ENCODE data around the gene SCAP. TPM values are rescaled to one million over a fixed set of nuclear protein-coding genes. Genes with fewer than 3 reads are reported as not detected.

Gene SCAP
- total and polyA plus RNA-seq, 2 of the 4 experiments (the other 2 are of a cell fraction), result 25.3 to 34.6 TPM

- Histone ChIP-seq H3K9me1 (ENCODE audit: insufficient read depth, low read length) (no peaks in the 10 kb centered on the region), H2AK5ac (ENCODE audit: low read depth, low read length) (no peak overlapping the region), H2BK5ac (ENCODE audit: low read depth, low read length, poor library complexity, severe bottlenecking) (no peak overlapping the region), H3K9ac (ENCODE audit: low read depth, low read length) (no peak overlapping the region), H2AK9ac (replicated peaks; ENCODE audit: low read depth, low read length, poor library complexity) (no peak overlapping the region), H2BK20ac (ENCODE audit: low read depth, low read length) (no peak overlapping the region), H2BK120ac (ENCODE audit: low read depth, low read length) (no peak overlapping the region), H3K23ac (ENCODE audit: low read depth, low read length) (no peak overlapping the region), H3K4me3 (ENCODE audit: insufficient read depth, low read depth, low read length) (no peak overlapping the region), H3K36me3 (ENCODE audit: control insufficient read depth, insufficient read depth, low read length) (no peaks in the 10 kb centered on the region), H4K91ac (ENCODE audit: insufficient read depth, low read depth, low read length) (no peak overlapping the region), H3K18ac (ENCODE audit: low read depth, low read length) (no peak overlapping the region), H4K20me1 (ENCODE audit: insufficient read depth, low read length) (no peaks in the 10 kb centered on the region), H3K27me3 (ENCODE audit: control insufficient read depth, insufficient read depth, low read length) (no peaks in the 10 kb centered on the region), H3K14ac (replicated peaks; ENCODE audit: low read depth, low read length) (no peak overlapping the region), H3K56ac (ENCODE audit: extremely low read depth, insufficient read depth, low read length) (no peak overlapping the region), H4K8ac (ENCODE audit: low read depth in 2 of 2, low read length in 2 of 2) (no peak overlapping the region), H2BK15ac (ENCODE audit: low read depth, low read length) (no peak overlapping the region), H3K4me2 (ENCODE audit: low read depth, low read length) (no peak overlapping the region), H3K9me3 (ENCODE audit: control insufficient read depth, insufficient read depth, low read length) (no peaks in the 10 kb centered on the region), H3K27ac (ENCODE audit: insufficient read depth, low read length) (no peak overlapping the region), H3K79me1 (ENCODE audit: low read depth in 1 of 2, low read length in 2 of 2) (no peaks in the 10 kb centered on the region), H3K4me1 (ENCODE audit: control insufficient read depth, insufficient read depth, low read length) (no peaks in the 10 kb centered on the region), H3K4ac (ENCODE audit: low read depth, low read length) (no peak overlapping the region), H2AFZ (replicated peaks; ENCODE audit: low read length, poor library complexity) (no peak overlapping the region), H4K5ac (ENCODE audit: low read depth, low read length) (no peak overlapping the region)
- CTCF ChIA-PET, result no interaction called here
- in situ Hi-C loops (cut with MboI; ENCODE audit: low sequenced_read_pairs) (no loop called here), intact Hi-C loops (cut with micrococcal nuclease) (no loop called here), dilution Hi-C loops (cut with HindIII; ENCODE audit: low sequenced_read_pairs, unreplicated experiment) (no loop called here)
- DNase-seq, result no peak
- POLR2A ChIA-PET (ENCODE audit: unreplicated experiment), result interaction anchor here (0.6 kb wide), 1 partner anchor 320 kb away, joined by 4 read pairs; no protein-coding TSS in a partner anchor
- TF ChIP-seq POLR2A (IDR thresholded peaks at IDR 0.05; ENCODE audit: low read depth, low read length), result no peak
- no peak for TF ChIP-seq NFE2L2 (IDR thresholded peaks at IDR 0.05; ENCODE audit: low read depth, low read length)
- TF ChIP-seq CEBPB (IDR thresholded peaks at IDR 0.05; ENCODE audit: low read depth, low read length), result no peak
- no peak for TF ChIP-seq MAFK (IDR thresholded peaks at IDR 0.05; ENCODE audit: low read depth, low read length)
- TF ChIP-seq BHLHE40 (IDR thresholded peaks at IDR 0.05; ENCODE audit: low read depth, low read length), result no peak
- TF ChIP-seq RAD21 (IDR thresholded peaks at IDR 0.05; ENCODE audit: low read length), result no peak
- TF ChIP-seq MXI1 (IDR thresholded peaks at IDR 0.05; ENCODE audit: borderline replicate concordance, low read depth, low read length), result no peak
- TF ChIP-seq, protein P1, sequence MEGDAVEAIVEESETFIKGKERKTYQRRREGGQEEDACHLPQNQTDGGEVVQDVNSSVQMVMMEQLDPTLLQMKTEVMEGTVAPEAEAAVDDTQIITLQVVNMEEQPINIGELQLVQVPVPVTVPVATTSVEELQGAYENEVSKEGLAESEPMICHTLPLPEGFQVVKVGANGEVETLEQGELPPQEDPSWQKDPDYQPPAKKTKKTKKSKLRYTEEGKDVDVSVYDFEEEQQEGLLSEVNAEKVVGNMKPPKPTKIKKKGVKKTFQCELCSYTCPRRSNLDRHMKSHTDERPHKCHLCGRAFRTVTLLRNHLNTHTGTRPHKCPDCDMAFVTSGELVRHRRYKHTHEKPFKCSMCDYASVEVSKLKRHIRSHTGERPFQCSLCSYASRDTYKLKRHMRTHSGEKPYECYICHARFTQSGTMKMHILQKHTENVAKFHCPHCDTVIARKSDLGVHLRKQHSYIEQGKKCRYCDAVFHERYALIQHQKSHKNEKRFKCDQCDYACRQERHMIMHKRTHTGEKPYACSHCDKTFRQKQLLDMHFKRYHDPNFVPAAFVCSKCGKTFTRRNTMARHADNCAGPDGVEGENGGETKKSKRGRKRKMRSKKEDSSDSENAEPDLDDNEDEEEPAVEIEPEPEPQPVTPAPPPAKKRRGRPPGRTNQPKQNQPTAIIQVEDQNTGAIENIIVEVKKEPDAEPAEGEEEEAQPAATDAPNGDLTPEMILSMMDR (conservative IDR thresholded peaks at IDR 0.05; ENCODE audit: low read depth, low read length), result no peak
- TF ChIP-seq CHD1 (IDR thresholded peaks at IDR 0.05; ENCODE audit: low read depth, low read length), result no peak
- TF ChIP-seq RFX5 (IDR thresholded peaks at IDR 0.05; ENCODE audit: low read depth, low read length), result no peak
- TF ChIP-seq, protein P2, sequence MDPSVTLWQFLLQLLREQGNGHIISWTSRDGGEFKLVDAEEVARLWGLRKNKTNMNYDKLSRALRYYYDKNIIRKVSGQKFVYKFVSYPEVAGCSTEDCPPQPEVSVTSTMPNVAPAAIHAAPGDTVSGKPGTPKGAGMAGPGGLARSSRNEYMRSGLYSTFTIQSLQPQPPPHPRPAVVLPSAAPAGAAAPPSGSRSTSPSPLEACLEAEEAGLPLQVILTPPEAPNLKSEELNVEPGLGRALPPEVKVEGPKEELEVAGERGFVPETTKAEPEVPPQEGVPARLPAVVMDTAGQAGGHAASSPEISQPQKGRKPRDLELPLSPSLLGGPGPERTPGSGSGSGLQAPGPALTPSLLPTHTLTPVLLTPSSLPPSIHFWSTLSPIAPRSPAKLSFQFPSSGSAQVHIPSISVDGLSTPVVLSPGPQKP (IDR thresholded peaks at IDR 0.05; ENCODE audit: borderline replicate concordance, low read depth, low read length), result no peak
- TF ChIP-seq MAZ (IDR thresholded peaks at IDR 0.05; ENCODE audit: borderline replicate concordance, low read depth, low read length), result no peak
- no peak for TF ChIP-seq RCOR1 (IDR thresholded peaks at IDR 0.05; ENCODE audit: insufficient replicate concordance, low read length)
- TF ChIP-seq, protein P3, sequence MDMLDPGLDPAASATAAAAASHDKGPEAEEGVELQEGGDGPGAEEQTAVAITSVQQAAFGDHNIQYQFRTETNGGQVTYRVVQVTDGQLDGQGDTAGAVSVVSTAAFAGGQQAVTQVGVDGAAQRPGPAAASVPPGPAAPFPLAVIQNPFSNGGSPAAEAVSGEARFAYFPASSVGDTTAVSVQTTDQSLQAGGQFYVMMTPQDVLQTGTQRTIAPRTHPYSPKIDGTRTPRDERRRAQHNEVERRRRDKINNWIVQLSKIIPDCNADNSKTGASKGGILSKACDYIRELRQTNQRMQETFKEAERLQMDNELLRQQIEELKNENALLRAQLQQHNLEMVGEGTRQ (IDR thresholded peaks at IDR 0.05; ENCODE audit: low read depth, low read length), result no peak
- TF ChIP-seq FOS (IDR thresholded peaks at IDR 0.05; ENCODE audit: low read depth, low read length), result no peak
- no peak for TF ChIP-seq SMC3 (IDR thresholded peaks at IDR 0.05; ENCODE audit: low read depth, low read length)
- ATAC-seq (ENCODE audit: low read depth), result no peak
- WGBS, 2 experiments (ENCODE audit: extremely low coverage in 2 of 2, insufficient read length in 1 of 2), result no CpG with 5 or more reads among the region's 2 CpGs
- no TSS peak for BruUV-seq (replicated peaks)
Measured at GRCh38 chr3:47517937-47518336, 42.2 kb upstream of the SCAP start.

Data from IMR-90 (cell line).